Pancreas (tissue), 10 donors: ENCODE results near the gene SDC1. TPM values are rescaled to one million over a fixed set of nuclear protein-coding genes. Genes with fewer than 3 reads are reported as not detected.
"Not testable (repeated sequence)": the region's sequence is repeated elsewhere in the genome, so short reads cannot be mapped to it uniquely, and the experiment has no call there.

Experiments
- ATAC-seq, 4 donors: fragments of 200-7000 bp; cut with Tn5 transposase; one replicate each; pipeline versions ENCODE4 v1.8.0 to v1.9.1; 2020; ENCODE audit warnings: mild to moderate bottlenecking in 4 of 4, moderate library complexity in 4 of 4
- DNase-seq, 6 donors: peaks; one replicate each; pipeline ENCODE4 v3.0.0-alpha.2; 2020
- FAIRE-seq: peaks from 2 replicates; lab custom pipeline; 2012; peaks lifted over from hg19 to GRCh38; lab: Jason Lieb, UNC
- H3K27ac ChIP-seq, 4 donors: fragments of 200-600 bp; sonication (generic); 1 replicate in 3 of 4; 2 replicates in 1 of 4; pipeline versions ENCODE4 v1.5.0 to v1.8.0; 2020
- H3K27me3 ChIP-seq, 4 donors: fragments of 200-600 bp; one replicate each; pipeline ENCODE4 v1.8.0; 2021
- H3K36me3 ChIP-seq, 3 donors: fragments of 200-600 bp; sonication (generic) in 1 of 3; one replicate each; pipeline versions ENCODE4 v1.5.0 to v1.8.0; 2020 to 2021
- H3K4me1 ChIP-seq, 3 donors: fragments of 200-600 bp; one replicate each; pipeline ENCODE4 v1.8.0; 2021
- H3K4me3 ChIP-seq, 4 donors: fragments of 200-600 bp; sonication (generic) in 2 of 4; one replicate each; pipeline versions ENCODE4 v1.5.0 to v1.8.0; 2020 to 2021
- H3K9me3 ChIP-seq, 4 donors: fragments of 200-600 bp; one replicate each; pipeline ENCODE4 v1.8.0; 2021
- CTCF ChIP-seq, 4 donors: fragments of 200-600 bp; sonication (generic) in 3 of 4; IDR thresholded peaks; one replicate each; pipeline versions ENCODE4 v1.5.0 to v1.8.0; 2021; ENCODE audit warnings: antibody characterized with exemption in 4 of 4
- WGBS, 2 donors: extraction: QIAGEN DNeasy Blood & Tissue Kit; methylation state at CpG; one replicate each; pipeline ENCODE4 v1.1.7; 2013; 5-methylcytosine and 5-hydroxymethylcytosine counted together
- intact Hi-C, 3 donors: fragments of 100-400 bp; cut with DNase I; formaldehyde crosslinking; loops; one replicate each; pipeline versions ENCODE4 v1.11.1 to v1.14.2; 2022
- polyA plus RNA-seq, 2 donors: library from polyadenylated mRNA; stranded (reverse); fragments of 200-250 nt; gene quantifications; one replicate each; pipeline ENCODE4 v1.2.3, GENCODE V29; 2013
- total RNA-seq, 6 donors: library from RNA; stranded (reverse); fragmentation: NEBNext Ultra II Directional in 4 of 6; extraction: Animal tissue kit (Norgen Biotek cat#: 25700) in 4 of 6; gene quantifications; one replicate each; pipeline versions ENCODE4 v1.2.1 to v1.2.4, GENCODE V29; 2021 to 2023
- donor health status: healthy with polysubstance abuse.
- donor health status: DM: no; HTN: no; CAD: no; lungs with moderate emphysema.
- donor health status: DM: no; HTN: no; CAD: no.
- donor health status: control.
- donor health status: control.
- donor health status: Bipolar disorder and iron deficiency.
- donor health status: DM: yes; HTN: yes; CAD: no.
- donor health status: DM: no; HTN: no; CAD: no.
- donor health status: DM: no; HTN: no; CAD: no.
- donor health status: DM: yes; HTN: yes; CAD: no.

SDC1 gene
- total and polyA plus RNA-seq, 8 donors, result 4.8 to 27.2 (median 19.9) TPM

GRCh38 chr2:20196657-20197161 lies 28.2 kb downstream of the SDC1 start:
- no peak overlapping the region for H3K4me3 ChIP-seq
- DNase-seq (peak in 5 of 6 donors; percentile 40 to 83 (median 53)), FAIRE-seq (no peak), ATAC-seq (peak; percentile 78 to 87 (median 82))
- intact Hi-C loops, result no loop called here
- 30 to 46% methylated on average over 16 of the region's 16 CpGs for WGBS, 2 donors
- H3K36me3 ChIP-seq, result no peaks in the 10 kb centered on the region
- H3K27me3 ChIP-seq, result no peaks in the 10 kb centered on the region
- peak overlapping the region; percentile 52 to 84 (median 64) for H3K27ac ChIP-seq
- peaks cover 4 to 12% (median 12%) of the 10 kb centered on the region in 3 donors for H3K4me1 ChIP-seq
- TF ChIP-seq CTCF (IDR thresholded peaks at IDR 0.05), result no peak
- no peaks in the 10 kb centered on the region for H3K9me3 ChIP-seq

GRCh38 chr2:20196053-20196656 lies 28.8 kb downstream of the SDC1 start:
- intact Hi-C loops, result no loop called here
- Histone ChIP-seq H3K36me3 (no peaks in the 10 kb centered on the region), H3K9me3 (no peaks in the 10 kb centered on the region), H3K27ac (peak overlapping the region; percentile 52 to 84 (median 64)), H3K27me3 (no peaks in the 10 kb centered on the region), H3K4me1 (peaks cover 4 to 18% (median 12%) of the 10 kb centered on the region in 3 donors), H3K4me3 (no peak overlapping the region)
- FAIRE-seq (no peak), ATAC-seq (peak; percentile 75 to 84 (median 82)), DNase-seq (peak in 1 of 6 donors; percentile 35)
- WGBS, 2 donors, result 53 to 61% methylated on average over 7 of the region's 7 CpGs
- TF ChIP-seq CTCF (IDR thresholded peaks at IDR 0.05), result no peak

GRCh38 chr2:20195431-20196033 lies 29.4 kb downstream of the SDC1 start:
- Histone ChIP-seq H3K4me3 (no peak overlapping the region), H3K27ac (peak overlapping the region in 3 of 4 donors; percentile 3 to 84 (median 52)), H3K36me3 (no peaks in the 10 kb centered on the region), H3K27me3 (no peaks in the 10 kb centered on the region), H3K4me1 (peaks cover 4 to 18% (median 12%) of the 10 kb centered on the region in 3 donors), H3K9me3 (no peaks in the 10 kb centered on the region)
- no peak for TF ChIP-seq CTCF (IDR thresholded peaks at IDR 0.05)
- intact Hi-C loops, result no loop called here
- FAIRE-seq, result no peak
- 74 to 76% methylated on average over 12 of the region's 12 CpGs for WGBS, 2 donors
- no peak for ATAC-seq
- no peak for DNase-seq

GRCh38 chr2:20195016-20195411 lies 29.9 kb downstream of the SDC1 start:
- H3K4me1 ChIP-seq, result peaks cover 4 to 18% (median 12%) of the 10 kb centered on the region in 3 donors
- DNase-seq, result peak in 1 of 6 donors; percentile 4
- ATAC-seq, FAIRE-seq, intact Hi-C loops, H3K4me3 ChIP-seq, H3K27me3 ChIP-seq, H3K36me3 ChIP-seq, H3K9me3 ChIP-seq: not testable (repeated sequence)
- H3K27ac ChIP-seq, result peak overlapping the region in 1 of 4 donors; percentile 84
- WGBS, 2 donors, result 84 to 87% methylated on average over 8 of the region's 8 CpGs

GRCh38 chr2:20194097-20195015 lies 30.6 kb downstream of the SDC1 start:
- Histone ChIP-seq H3K27ac (no peak overlapping the region), H3K4me3 (no peak overlapping the region), H3K27me3 (no peaks in the 10 kb centered on the region), H3K4me1 (peaks cover 4 to 18% (median 12%) of the 10 kb centered on the region in 3 donors), H3K36me3 (no peaks in the 10 kb centered on the region), H3K9me3 (no peaks in the 10 kb centered on the region)
- DNase-seq, result peak in 1 of 6 donors; percentile 45
- WGBS, 2 donors, result 84 to 89% methylated on average over 16 of the region's 16 CpGs
- intact Hi-C loops, result no loop called here
- ATAC-seq, result no peak
- TF ChIP-seq CTCF (IDR thresholded peaks at IDR 0.05), result no peak
- FAIRE-seq, result no peak
